ENCODE results near the gene PSPH. TPM values are rescaled to one million over a fixed set of nuclear protein-coding genes. Genes with fewer than 3 reads are reported as not detected.

The PSPH gene
- polyA plus RNA-seq, 1 donor (not counting 4 experiments of a cell fraction or from before 2014, with no cell fraction given), result 21.6 TPM

DNA sequence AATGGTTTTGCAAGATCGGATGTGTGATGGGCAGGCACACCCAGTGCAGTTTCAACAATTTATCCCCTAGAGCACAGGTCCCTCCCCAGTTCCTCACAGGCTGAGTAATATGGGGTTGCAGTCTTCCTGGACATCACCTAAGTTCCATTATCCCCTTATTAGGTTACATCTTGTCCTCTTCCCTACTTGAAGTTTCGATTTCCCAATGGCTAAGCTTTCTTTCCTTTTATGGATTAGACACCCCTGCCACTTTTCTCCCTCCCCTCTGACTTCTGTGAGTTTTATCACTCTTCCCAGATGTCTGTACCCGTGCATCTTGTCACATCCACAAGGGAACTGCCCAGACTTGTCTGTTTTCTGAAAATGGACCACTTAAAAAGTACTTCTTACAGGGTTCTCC, 89.2 kb downstream of the PSPH start:
- Histone ChIP-seq H3K9me3 (ENCODE audit: control insufficient read depth, low read depth, low read length) (no peaks in the 10 kb centered on the region), H3K36me3 (ENCODE audit: control insufficient read depth in 2 of 2, extremely low read depth in 1 of 2, insufficient read depth in 2 of 2, low read length in 2 of 2) (peaks cover 0 to 2% of the 10 kb centered on the region in 2 experiments), H3K4me3 (ENCODE audit: control insufficient read depth in 2 of 3, extremely low read depth in 1 of 3, insufficient read depth in 2 of 3, low read depth in 1 of 3, low read length in 3 of 3) (no peak overlapping the region), H4K20me1 (ENCODE audit: control insufficient read depth, extremely low read depth, insufficient read depth, low read length) (no peaks in the 10 kb centered on the region), H2AFZ (ENCODE audit: control insufficient read depth, low read length) (peak overlapping the region; percentile 43), H3K27me3 (ENCODE audit: control insufficient read depth, extremely low read depth, insufficient read depth, low read length) (no peaks in the 10 kb centered on the region), H3K4me2 (ENCODE audit: control insufficient read depth, extremely low read depth, insufficient read depth, low read depth, low read length) (peak overlapping the region; percentile 27), H3K79me2 (ENCODE audit: control insufficient read depth, insufficient read depth, low read length) (peaks cover 2% of the 10 kb centered on the region), H3K9me1 (ENCODE audit: control insufficient read depth, extremely low read depth, insufficient read depth, low read length) (no peaks in the 10 kb centered on the region), H3K9ac (ENCODE audit: control insufficient read depth, extremely low read depth, insufficient read depth, low read length) (no peak overlapping the region), H3K4me1 (ENCODE audit: control insufficient read depth, extremely low read depth, insufficient read depth, low read length) (peaks cover 22% of the 10 kb centered on the region), H3K27ac (ENCODE audit: control insufficient read depth, insufficient read depth, low read length) (no peak overlapping the region)
- no peak for FAIRE-seq
- dilution Hi-C loops (cut with MboI; ENCODE audit: extremely low pct_ligation_motif_present, low sequenced_read_pairs), result no loop called here
- no peak for TF ChIP-seq EZH2 (IDR thresholded peaks at IDR 0.05; ENCODE audit: low read length)
- TF ChIP-seq, protein P1, sequence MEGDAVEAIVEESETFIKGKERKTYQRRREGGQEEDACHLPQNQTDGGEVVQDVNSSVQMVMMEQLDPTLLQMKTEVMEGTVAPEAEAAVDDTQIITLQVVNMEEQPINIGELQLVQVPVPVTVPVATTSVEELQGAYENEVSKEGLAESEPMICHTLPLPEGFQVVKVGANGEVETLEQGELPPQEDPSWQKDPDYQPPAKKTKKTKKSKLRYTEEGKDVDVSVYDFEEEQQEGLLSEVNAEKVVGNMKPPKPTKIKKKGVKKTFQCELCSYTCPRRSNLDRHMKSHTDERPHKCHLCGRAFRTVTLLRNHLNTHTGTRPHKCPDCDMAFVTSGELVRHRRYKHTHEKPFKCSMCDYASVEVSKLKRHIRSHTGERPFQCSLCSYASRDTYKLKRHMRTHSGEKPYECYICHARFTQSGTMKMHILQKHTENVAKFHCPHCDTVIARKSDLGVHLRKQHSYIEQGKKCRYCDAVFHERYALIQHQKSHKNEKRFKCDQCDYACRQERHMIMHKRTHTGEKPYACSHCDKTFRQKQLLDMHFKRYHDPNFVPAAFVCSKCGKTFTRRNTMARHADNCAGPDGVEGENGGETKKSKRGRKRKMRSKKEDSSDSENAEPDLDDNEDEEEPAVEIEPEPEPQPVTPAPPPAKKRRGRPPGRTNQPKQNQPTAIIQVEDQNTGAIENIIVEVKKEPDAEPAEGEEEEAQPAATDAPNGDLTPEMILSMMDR (optimal IDR thresholded peaks at IDR 0.05 in 1 of 3, IDR thresholded peaks at IDR 0.05 in 1 of 3, conservative IDR thresholded peaks at IDR 0.05 in 1 of 3; ENCODE audit: extremely low read depth in 1 of 3, insufficient read depth in 2 of 3, low read length in 3 of 3), result no peak
- DNase-seq (ENCODE audit: low read depth, low spot score), result no peak

Small RNAs within 50 kb of the gene (small RNA-seq; reads per million reads assigned to genes)
- 0 to 0.75 (median 0.33) reads per million in 3 experiments for gene SNORA15 (ENCODE audit: insufficient read length in 3 of 3, low read depth in 3 of 3, low replicate concordance in 1 of 3)
- 0 to 0.25 (median 0) reads per million in 3 experiments for gene SNORA22B (ENCODE audit: insufficient read length in 3 of 3, low read depth in 3 of 3, low replicate concordance in 1 of 3)

Other genes starting within 250 kb of the PSPH start
- not detected in 3 replicates for gene SEPTIN14, start 188.7 kb downstream of the PSPH start, polyA plus RNA-seq
- gene ZNF713, start 164.0 kb downstream of the PSPH start, polyA plus RNA-seq, result 0.68 to 0.84 TPM (median 0.72 TPM) in 3 replicates
- 20.2 to 40.8 TPM (median 30.7 TPM) in 3 replicates for gene MRPS17, start 99.6 kb downstream of the PSPH start, polyA plus RNA-seq
- gene NIPSNAP2, start 86.9 kb downstream of the PSPH start, polyA plus RNA-seq, result 39.5 to 64.7 TPM (median 45.6 TPM) in 3 replicates
- 237 to 403 TPM (median 316 TPM) in 3 replicates for gene CCT6A, start 321 bp upstream of the PSPH start, polyA plus RNA-seq
- 59.0 to 112 TPM (median 73.8 TPM) in 3 replicates for gene SUMF2, start 12.8 kb upstream of the PSPH start, polyA plus RNA-seq
- gene PHKG1, start 41.5 kb upstream of the PSPH start, polyA plus RNA-seq, result 0.18 to 0.49 TPM (median 0.25 TPM) in 3 replicates
- 277 to 420 TPM (median 379 TPM) in 3 replicates for gene CHCHD2, start 55.0 kb upstream of the PSPH start, polyA plus RNA-seq
- not detected in 3 replicates for gene NUPR2, start 65.0 kb upstream of the PSPH start, polyA plus RNA-seq

Measured in keratinocyte (primary cell).